MM.1S (cell line): ENCODE data around the gene HMGN1.
"Not testable (repeated sequence)": the region's sequence is repeated elsewhere in the genome, so short reads cannot be mapped to it uniquely, and the experiment has no call there.

ENCODE experiments used
- DNase-seq: peaks from one replicate; pipeline ENCODE4 v3.0.0-alpha.2; 2015
- H2AFZ ChIP-seq: fragments of 300-600 bp; sonication (generic); 2 replicates; pipeline ENCODE4 v1.6.0; 2016; ENCODE audit warnings: antibody characterized with exemption, low read length
- H3F3A ChIP-seq: fragments of 300-600 bp; sonication (generic); 2 replicates; pipeline ENCODE4 v1.6.1; 2016; ENCODE audit warnings: mild to moderate bottlenecking, antibody characterized with exemption, low read length, moderate library complexity, mixed read lengths; ENCODE audit not compliant: insufficient read depth
- H3K27ac ChIP-seq: fragments of 300-600 bp; sonication (generic); 2 replicates; pipeline ENCODE4 v1.5.1; 2016; ENCODE audit warnings: mild to moderate bottlenecking, low read length
- H3K27me3 ChIP-seq: fragments of 300-600 bp; sonication (generic); replicated peaks from 2 replicates; pipeline ENCODE4 v1.6.0; 2016; ENCODE audit warnings: low read length; ENCODE audit not compliant: insufficient read depth
- H3K36me3 ChIP-seq: fragments of 300-600 bp; sonication (generic); replicated peaks from 2 replicates; pipeline ENCODE4 v1.6.1; 2016; ENCODE audit warnings: mild to moderate bottlenecking, low read length, mixed read lengths; ENCODE audit not compliant: insufficient read depth
- H3K4me1 ChIP-seq: fragments of 300-600 bp; sonication (generic); 2 replicates; pipeline ENCODE4 v1.6.1; 2016; ENCODE audit warnings: low read length, mixed read lengths
- H3K4me2 ChIP-seq: fragments of 300-600 bp; sonication (generic); 2 replicates; pipeline ENCODE4 v1.6.0; 2016; ENCODE audit warnings: low read depth, low read length
- H3K4me3 ChIP-seq: fragments of 300-600 bp; sonication (generic); 2 replicates; pipeline ENCODE4 v1.5.1; 2016; ENCODE audit warnings: low read length, mixed read lengths
- H3K79me2 ChIP-seq: fragments of 300-600 bp; sonication (generic); 2 replicates; pipeline ENCODE4 v1.6.1; 2016; ENCODE audit warnings: mixed run types, low read length, mixed read lengths
- H3K9ac ChIP-seq: fragments of 300-600 bp; sonication (generic); 2 replicates; pipeline ENCODE4 v1.6.1; 2016; ENCODE audit warnings: low read length, mixed read lengths
- H3K9me2 ChIP-seq: fragments of 300-600 bp; sonication (generic); replicated peaks from 2 replicates; pipeline ENCODE4 v1.6.1; 2016; ENCODE audit warnings: mild to moderate bottlenecking, low read length, mixed read lengths; ENCODE audit not compliant: insufficient read depth
- H3K9me3 ChIP-seq: fragments of 300-600 bp; sonication (generic); replicated peaks from 2 replicates; pipeline ENCODE4 v1.6.1; 2016; ENCODE audit warnings: mild to moderate bottlenecking, low read length, mixed read lengths; ENCODE audit not compliant: insufficient read depth
- H4K20me1 ChIP-seq: fragments of 300-600 bp; sonication (generic); 2 replicates; pipeline ENCODE4 v1.6.1; 2016; ENCODE audit warnings: mild to moderate bottlenecking, low read length, moderate library complexity, mixed read lengths; ENCODE audit not compliant: insufficient read depth
- CTCF ChIP-seq: fragments of 300-600 bp; sonication (generic); IDR thresholded peaks from 2 replicates; pipeline ENCODE4 v1.5.1; 2016; ENCODE audit warnings: antibody characterized with exemption, low read length, mixed read lengths
- EZH2 ChIP-seq: fragments of 300-600 bp; sonication (generic); optimal IDR thresholded peaks from 2 replicates; pipeline ENCODE3; 2017; ENCODE audit warnings: low read depth, mild to moderate bottlenecking, antibody characterized with exemption, low read length, mixed read lengths
- EZH2phosphoT487 ChIP-seq: fragments of 300-600 bp; sonication (generic); IDR thresholded peaks from 2 replicates; pipeline ENCODE4 v1.6.1; 2018; ENCODE audit warnings: antibody characterized with exemption, low read length

The HMGN1 gene

GRCh38 chr21:39375446-39375845 is 26.6 kb upstream of the HMGN1 start:
- Histone ChIP-seq H3K9me2 (no peaks in the 10 kb centered on the region), H3K9ac (no peak overlapping the region), H3K4me3 (no peak overlapping the region), H3K79me2 (no peaks in the 10 kb centered on the region), H3F3A (no peaks in the 10 kb centered on the region), H3K27me3 (no peaks in the 10 kb centered on the region), H3K4me1 (no peaks in the 10 kb centered on the region), H3K27ac (no peak overlapping the region), H2AFZ (no peak overlapping the region), H3K4me2 (no peak overlapping the region), H3K36me3 (no peaks in the 10 kb centered on the region), H4K20me1 (no peaks in the 10 kb centered on the region), H3K9me3 (no peaks in the 10 kb centered on the region)
- TF ChIP-seq CTCF, result no peak
- no peak for TF ChIP-seq EZH2
- TF ChIP-seq EZH2phosphoT487, result no peak
- no peak for DNase-seq

DNA sequence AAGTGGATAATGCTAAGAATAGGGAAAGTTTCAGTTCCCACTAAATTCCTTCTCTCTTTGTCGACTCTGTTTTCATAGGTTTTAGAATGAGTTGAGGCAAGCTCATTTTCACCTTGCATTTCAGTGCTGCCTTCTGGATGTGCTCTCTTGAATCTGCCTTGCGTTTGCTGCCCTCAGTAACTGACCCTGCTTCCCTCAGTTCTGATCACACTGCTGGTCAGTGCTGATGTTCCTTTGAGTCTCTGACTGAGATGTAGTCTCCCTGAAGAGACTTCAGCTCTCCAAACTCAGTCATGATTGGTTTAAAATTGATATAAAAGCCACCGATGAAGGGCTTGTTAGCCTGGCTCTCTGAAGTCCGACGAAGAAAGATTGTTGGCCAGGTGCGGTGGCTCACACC is 25.2 kb upstream of the HMGN1 start:
- DNase-seq, result no peak
- Histone ChIP-seq H3K36me3 (no peaks in the 10 kb centered on the region), H3K4me3 (no peak overlapping the region), H3K9me2 (no peaks in the 10 kb centered on the region), H4K20me1 (no peaks in the 10 kb centered on the region), H3K79me2 (no peaks in the 10 kb centered on the region), H3K9ac (no peak overlapping the region), H3K4me2 (no peak overlapping the region), H3K27me3 (no peaks in the 10 kb centered on the region), H2AFZ (no peak overlapping the region), H3K4me1 (no peaks in the 10 kb centered on the region), H3F3A (no peaks in the 10 kb centered on the region), H3K27ac (no peak overlapping the region), H3K9me3 (no peaks in the 10 kb centered on the region)
- TF ChIP-seq EZH2, result no peak
- no peak for TF ChIP-seq CTCF
- no peak for TF ChIP-seq EZH2phosphoT487

DNA sequence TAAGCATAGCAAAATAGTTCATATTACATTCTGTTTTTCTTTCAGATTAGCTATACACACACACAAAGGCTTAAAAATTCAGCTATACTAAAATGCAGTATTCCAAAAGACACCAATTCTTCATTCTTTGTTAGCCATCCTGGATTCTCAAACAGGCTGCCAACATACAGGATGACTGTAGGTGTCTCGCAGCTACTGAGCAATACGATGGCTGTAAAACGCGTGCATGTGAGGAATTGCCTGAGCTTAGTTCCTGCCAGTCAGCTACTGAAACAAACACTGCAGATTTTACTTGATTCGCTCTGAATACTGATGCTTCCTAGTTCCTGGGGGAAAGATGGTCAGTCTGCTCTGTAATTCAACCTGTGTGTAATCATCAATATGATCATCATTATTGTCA is 24.7 kb upstream of the HMGN1 start:
- H3K4me3 ChIP-seq, result no peak overlapping the region
- no peaks in the 10 kb centered on the region for H3K9me3 ChIP-seq
- DNase-seq, result no peak
- H3K27me3 ChIP-seq, result no peaks in the 10 kb centered on the region
- H3K4me2 ChIP-seq, result no peak overlapping the region
- H3K9ac ChIP-seq, result no peak overlapping the region
- no peaks in the 10 kb centered on the region for H3K9me2 ChIP-seq
- no peak overlapping the region for H2AFZ ChIP-seq
- H3K79me2 ChIP-seq, result no peaks in the 10 kb centered on the region
- H3F3A ChIP-seq, result no peaks in the 10 kb centered on the region
- TF ChIP-seq CTCF (peak; percentile 5; the same call in 1 of the 2 replicates), EZH2 (no peak), EZH2phosphoT487 (no peak)
- no peaks in the 10 kb centered on the region for H3K36me3 ChIP-seq
- no peaks in the 10 kb centered on the region for H4K20me1 ChIP-seq
- H3K27ac ChIP-seq, result no peak overlapping the region
- no peaks in the 10 kb centered on the region for H3K4me1 ChIP-seq

DNA sequence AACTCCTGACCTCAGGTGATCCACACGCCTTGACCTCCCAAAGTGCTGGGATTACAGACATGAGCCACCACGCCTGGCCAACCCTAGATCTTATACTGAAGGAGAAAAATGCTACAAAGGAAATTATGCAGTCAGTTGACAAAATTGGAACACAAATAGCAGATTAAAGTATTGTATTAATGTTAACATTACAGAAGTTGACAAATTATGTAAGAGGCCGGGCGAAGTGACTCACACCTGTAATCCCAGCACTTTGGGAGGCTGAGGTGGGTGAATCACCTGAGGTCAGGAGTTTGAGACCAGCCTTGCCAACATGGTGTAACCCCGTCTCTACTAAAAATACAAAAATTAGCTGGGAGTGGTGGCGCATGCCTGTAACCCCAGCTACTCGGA is 21.0 kb upstream of the HMGN1 start:
- not testable (repeated sequence) for H3K36me3 ChIP-seq, H3K9me3 ChIP-seq, H3K9ac ChIP-seq, H3K79me2 ChIP-seq, H2AFZ ChIP-seq, H3K27ac ChIP-seq, H3K4me1 ChIP-seq, DNase-seq, H4K20me1 ChIP-seq, H3K4me3 ChIP-seq, H3K9me2 ChIP-seq, H3F3A ChIP-seq, H3K27me3 ChIP-seq, H3K4me2 ChIP-seq
